AG09309 (cell line): Measurements from ENCODE around the gene KISS1.

Source experiments
- DNase-seq: peaks from one replicate; pipeline ENCODE4 v3.0.0-alpha.2; 2010; ENCODE audit warnings: low read depth
- H3K4me3 ChIP-seq: 2 replicates; pipeline ENCODE4 v1.5.1; 2011; ENCODE audit warnings: mild to moderate bottlenecking, low read depth, low read length, moderate library complexity; ENCODE audit not compliant: control insufficient read depth
- CTCF ChIP-seq: IDR thresholded peaks from 2 replicates; pipeline ENCODE4 v1.5.1; 2011; ENCODE audit warnings: mild to moderate bottlenecking, low read depth, low read length, inconsistent platforms; ENCODE audit not compliant: insufficient read depth, control insufficient read depth; ENCODE audit errors: missing control alignments

Gene KISS1

GRCh38 chr1:204194080-204194479, 2.2 kb downstream of the KISS1 start:
- TF ChIP-seq CTCF = no peak
- DNase-seq = no peak
- no peak overlapping the region for H3K4me3 ChIP-seq

GRCh38 chr1:204192589-204193352, 3.5 kb downstream of the KISS1 start:
- DNase-seq = no peak
- TF ChIP-seq CTCF = no peak
- H3K4me3 ChIP-seq = no peak overlapping the region

GRCh38 chr1:204192046-204192445, 4.2 kb downstream of the KISS1 start:
- DNase-seq = no peak
- H3K4me3 ChIP-seq = no peak overlapping the region
- no peak for TF ChIP-seq CTCF

GRCh38 chr1:204191456-204191855, 4.8 kb downstream of the KISS1 start:
- no peak for DNase-seq
- no peak overlapping the region for H3K4me3 ChIP-seq
- TF ChIP-seq CTCF = no peak

- TF ChIP-seq CTCF = no peak
- H3K4me3 ChIP-seq = peak overlapping the region; percentile 9; the same call in 1 of the 2 replicates
- DNase-seq = peak; percentile 23
Measured at GRCh38 chr1:204190212-204191211, 5.8 kb downstream of the KISS1 start.

- TF ChIP-seq CTCF = no peak
- no peak for DNase-seq
- H3K4me3 ChIP-seq = no peak overlapping the region
Measured at GRCh38 chr1:204188959-204189639, 7.2 kb downstream of the KISS1 start.
